C4-2B (cell line): ENCODE data around the gene OXLD1.

ENCODE experiments used
- ZFX ChIP-seq: fragments of 450-650 bp; IDR thresholded peaks from 2 replicates; pipeline ENCODE4 v1.6.1; 2017
- TF ChIP-seq, protein P1 (sequence below): fragments of 450-650 bp; conservative IDR thresholded peaks from 2 replicates; pipeline ENCODE4 v1.5.1; 2017; ENCODE audit warnings: mild to moderate bottlenecking

DNA sequence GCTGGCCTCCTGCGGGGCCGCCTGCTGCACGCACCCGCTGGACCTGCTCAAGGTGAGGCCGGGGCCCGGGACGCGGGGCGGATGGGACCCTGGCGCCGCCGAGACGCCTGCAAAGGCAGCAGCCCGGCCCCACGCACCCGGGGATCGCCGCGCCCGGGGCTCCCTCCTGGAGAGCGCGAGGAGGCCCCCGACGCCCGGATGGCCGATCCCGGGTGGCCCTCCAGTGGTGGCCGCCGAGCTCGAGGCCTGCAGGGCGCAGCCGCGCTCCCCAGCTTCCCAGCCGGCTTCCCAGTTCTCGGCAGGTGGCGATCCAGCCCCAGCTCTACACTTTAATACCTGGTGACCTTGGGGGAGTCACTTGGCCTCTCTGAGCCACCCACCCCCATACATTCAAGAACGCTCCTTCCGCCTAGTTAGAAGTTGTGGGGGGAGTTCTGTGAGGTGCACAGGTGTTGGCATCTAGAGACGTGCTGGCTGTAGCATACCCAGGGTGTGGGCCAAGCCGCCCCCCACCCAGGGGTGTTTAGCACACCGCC lies 46.1 kb upstream of the OXLD1 start:
- TF ChIP-seq, protein P1, sequence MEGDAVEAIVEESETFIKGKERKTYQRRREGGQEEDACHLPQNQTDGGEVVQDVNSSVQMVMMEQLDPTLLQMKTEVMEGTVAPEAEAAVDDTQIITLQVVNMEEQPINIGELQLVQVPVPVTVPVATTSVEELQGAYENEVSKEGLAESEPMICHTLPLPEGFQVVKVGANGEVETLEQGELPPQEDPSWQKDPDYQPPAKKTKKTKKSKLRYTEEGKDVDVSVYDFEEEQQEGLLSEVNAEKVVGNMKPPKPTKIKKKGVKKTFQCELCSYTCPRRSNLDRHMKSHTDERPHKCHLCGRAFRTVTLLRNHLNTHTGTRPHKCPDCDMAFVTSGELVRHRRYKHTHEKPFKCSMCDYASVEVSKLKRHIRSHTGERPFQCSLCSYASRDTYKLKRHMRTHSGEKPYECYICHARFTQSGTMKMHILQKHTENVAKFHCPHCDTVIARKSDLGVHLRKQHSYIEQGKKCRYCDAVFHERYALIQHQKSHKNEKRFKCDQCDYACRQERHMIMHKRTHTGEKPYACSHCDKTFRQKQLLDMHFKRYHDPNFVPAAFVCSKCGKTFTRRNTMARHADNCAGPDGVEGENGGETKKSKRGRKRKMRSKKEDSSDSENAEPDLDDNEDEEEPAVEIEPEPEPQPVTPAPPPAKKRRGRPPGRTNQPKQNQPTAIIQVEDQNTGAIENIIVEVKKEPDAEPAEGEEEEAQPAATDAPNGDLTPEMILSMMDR = no peak; the same call in 1 of the 2 replicates
- peak; percentile 82 for TF ChIP-seq ZFX
